Natural killer cell (primary cell): ENCODE data around the gene OLFM2. TPM values are rescaled to one million over a fixed set of nuclear protein-coding genes. Genes with fewer than 3 reads are reported as not detected.

Source experiments
- ATAC-seq, 3 donors: fragments of 150-1000 bp in 2 of 3; fragments of 200-7000 bp in 1 of 3; cut with Tn5 transposase; 1 replicate in 1 of 3; 2 replicates in 2 of 3; pipeline ENCODE4 v1.10.0; 2021; ENCODE audit warnings: mild to moderate bottlenecking in 2 of 3, moderate library complexity in 2 of 3
- DNase-seq, 2 donors: peaks; one replicate each; pipeline versions ENCODE4 v3.0.0 to v3.0.0-alpha.2; 2013 to 2021; ENCODE audit warnings: mixed read lengths in 1 of 2
- H3K27ac ChIP-seq: one replicate; pipeline ENCODE4 v1.5.1; 2013; ENCODE audit warnings: mild to moderate bottlenecking, low read length
- H3K27me3 ChIP-seq: one replicate; pipeline ENCODE4 v1.6.1; 2013; ENCODE audit warnings: low read length; ENCODE audit not compliant: control insufficient read depth, insufficient read depth
- H3K36me3 ChIP-seq: one replicate; pipeline ENCODE4 v1.6.1; 2013; ENCODE audit warnings: low read length; ENCODE audit not compliant: control insufficient read depth, insufficient read depth
- H3K4me1 ChIP-seq: one replicate; pipeline ENCODE4 v1.6.1; 2013; ENCODE audit warnings: low read length; ENCODE audit not compliant: control insufficient read depth, insufficient read depth
- H3K4me3 ChIP-seq: one replicate; pipeline ENCODE4 v1.5.1; 2013; ENCODE audit warnings: low read length
- H3K9me3 ChIP-seq: one replicate; pipeline ENCODE4 v1.6.1; 2013; ENCODE audit warnings: low read length; ENCODE audit not compliant: control insufficient read depth, insufficient read depth
- H3K27ac Mint-ChIP-seq, 2 donors: one replicate each; pipeline ENCODE4 v1.8.0; 2022; ENCODE audit warnings: mild to moderate bottlenecking in 2 of 2, mixed read lengths in 2 of 2, moderate library complexity in 1 of 2
- H3K27me3 Mint-ChIP-seq, 2 donors: one replicate each; pipeline ENCODE4 v1.8.0; 2022; ENCODE audit warnings: low read depth in 2 of 2, mixed read lengths in 2 of 2
- H3K36me3 Mint-ChIP-seq: one replicate; pipeline ENCODE4 v1.8.0; 2022; ENCODE audit warnings: mixed read lengths
- H3K4me1 Mint-ChIP-seq, 2 donors: one replicate each; pipeline ENCODE4 v1.8.0; 2022; ENCODE audit warnings: mixed read lengths in 2 of 2
- H3K4me3 Mint-ChIP-seq: one replicate; pipeline ENCODE4 v1.8.0; 2022; ENCODE audit warnings: mild to moderate bottlenecking, moderate library complexity, mixed read lengths
- H3K9me3 Mint-ChIP-seq, 2 donors: one replicate each; pipeline ENCODE4 v1.8.0; 2022; ENCODE audit warnings: mixed read lengths in 2 of 2
- WGBS: methylation state at CpG from one replicate; pipeline ENCODE4 v1.1.7; 2013; ENCODE audit warnings: missing lambda C conversion rate; ENCODE audit not compliant: insufficient coverage; 5-methylcytosine and 5-hydroxymethylcytosine counted together
- intact Hi-C: fragments of 100-400 bp; cut with micrococcal nuclease; formaldehyde crosslinking; loops from one replicate; pipeline ENCODE4 v1.14.2; 2022
- total RNA-seq, 4 donors: library from RNA; stranded (reverse); fragments of 120-200 nt in 1 of 4; gene quantifications; one replicate each; pipeline versions ENCODE4 v1.2.3 to v1.2.4, GENCODE V29; 2013 to 2022
- TF ChIP-seq, protein P1 (sequence below): fragments of 200-600 bp; IDR thresholded peaks from one replicate; pipeline ENCODE4 v1.8.0; 2022; ENCODE audit warnings: antibody characterized with exemption

Gene OLFM2
- total RNA-seq, 3 donors from 2014 or later (not counting 1 experiment from before 2014, with no cell fraction given), result 1.5 to 3.3 (median 2.0) TPM

DNA sequence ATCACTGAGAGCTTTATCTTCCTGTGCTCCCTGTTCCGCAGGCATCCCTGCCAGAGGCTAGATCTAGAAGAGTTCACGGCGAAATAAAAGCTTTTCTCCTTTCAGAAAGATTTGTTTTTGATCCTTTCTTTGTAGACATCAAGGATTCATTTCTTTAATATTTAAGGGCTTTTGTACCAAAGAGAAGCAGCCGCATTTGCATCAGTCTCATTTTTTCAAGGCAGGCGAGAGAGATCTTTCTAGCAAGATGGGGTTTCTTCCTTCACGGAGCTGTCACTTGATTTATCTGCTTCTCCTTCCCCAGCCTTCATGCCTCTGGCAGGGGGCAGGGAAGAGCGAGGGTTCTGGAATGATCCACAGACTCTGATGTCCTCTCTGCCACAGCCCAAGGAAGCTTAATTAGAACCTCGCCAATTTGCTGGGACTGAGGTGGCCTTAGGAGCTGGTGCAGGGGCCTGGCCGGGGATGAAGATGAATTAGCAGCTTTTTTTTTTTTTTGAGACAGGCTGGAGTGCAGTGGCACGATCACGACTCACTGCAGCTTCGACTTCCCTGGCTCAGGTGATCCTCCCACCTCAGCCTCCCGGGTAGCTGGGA, 61.2 kb downstream of the OLFM2 start:
- Mint-ChIP-seq H3K9me3 (no peaks in the 10 kb centered on the region), H3K27me3 (no peaks in the 10 kb centered on the region), H3K36me3 (no peaks in the 10 kb centered on the region), H3K27ac (no peak overlapping the region), H3K4me1 (no peaks in the 10 kb centered on the region), H3K4me3 (no peak overlapping the region)
- no peaks in the 10 kb centered on the region for H3K4me1 ChIP-seq
- intact Hi-C loops, result no loop called here
- ATAC-seq (no peak), DNase-seq (no peak)
- no peak overlapping the region for H3K4me3 ChIP-seq
- no peaks in the 10 kb centered on the region for H3K9me3 ChIP-seq
- TF ChIP-seq, protein P1, sequence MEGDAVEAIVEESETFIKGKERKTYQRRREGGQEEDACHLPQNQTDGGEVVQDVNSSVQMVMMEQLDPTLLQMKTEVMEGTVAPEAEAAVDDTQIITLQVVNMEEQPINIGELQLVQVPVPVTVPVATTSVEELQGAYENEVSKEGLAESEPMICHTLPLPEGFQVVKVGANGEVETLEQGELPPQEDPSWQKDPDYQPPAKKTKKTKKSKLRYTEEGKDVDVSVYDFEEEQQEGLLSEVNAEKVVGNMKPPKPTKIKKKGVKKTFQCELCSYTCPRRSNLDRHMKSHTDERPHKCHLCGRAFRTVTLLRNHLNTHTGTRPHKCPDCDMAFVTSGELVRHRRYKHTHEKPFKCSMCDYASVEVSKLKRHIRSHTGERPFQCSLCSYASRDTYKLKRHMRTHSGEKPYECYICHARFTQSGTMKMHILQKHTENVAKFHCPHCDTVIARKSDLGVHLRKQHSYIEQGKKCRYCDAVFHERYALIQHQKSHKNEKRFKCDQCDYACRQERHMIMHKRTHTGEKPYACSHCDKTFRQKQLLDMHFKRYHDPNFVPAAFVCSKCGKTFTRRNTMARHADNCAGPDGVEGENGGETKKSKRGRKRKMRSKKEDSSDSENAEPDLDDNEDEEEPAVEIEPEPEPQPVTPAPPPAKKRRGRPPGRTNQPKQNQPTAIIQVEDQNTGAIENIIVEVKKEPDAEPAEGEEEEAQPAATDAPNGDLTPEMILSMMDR, result no peak
- no peak overlapping the region for H3K27ac ChIP-seq
- H3K36me3 ChIP-seq, result no peaks in the 10 kb centered on the region
- H3K27me3 ChIP-seq, result peaks cover 2% of the 10 kb centered on the region
- 72% methylated on average over 13 of the region's 13 CpGs for WGBS

DNA sequence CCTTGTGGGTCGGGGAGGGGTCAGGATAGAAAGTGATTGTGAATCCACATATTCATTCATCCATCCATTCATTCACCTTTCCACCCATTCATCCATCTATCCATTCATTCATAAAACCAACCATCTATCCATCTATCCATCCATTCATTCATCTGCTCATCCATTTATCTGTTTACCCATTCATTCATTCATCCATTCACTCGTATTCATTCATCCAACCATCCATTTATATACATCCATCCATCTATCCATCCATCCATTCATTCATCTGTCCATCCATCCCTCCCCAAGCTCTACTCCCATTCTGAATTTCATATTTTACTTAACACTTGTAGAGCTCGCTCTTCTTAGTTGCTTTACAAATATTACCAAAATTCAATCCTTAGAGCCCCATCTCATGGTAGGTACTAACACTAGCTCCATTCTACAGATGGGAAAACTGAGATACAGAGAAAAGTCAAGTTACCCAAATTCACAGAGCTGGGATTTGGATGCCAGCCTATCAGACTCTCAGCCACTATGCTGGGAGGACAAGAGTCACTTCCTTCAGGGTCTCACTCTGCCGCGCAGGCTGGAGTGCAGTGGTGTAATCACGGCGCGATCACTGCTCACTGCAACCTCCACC, 63.6 kb downstream of the OLFM2 start:
- H3K27ac ChIP-seq, result no peak overlapping the region
- H3K9me3 ChIP-seq, result no peaks in the 10 kb centered on the region
- Mint-ChIP-seq H3K4me1 (no peaks in the 10 kb centered on the region), H3K9me3 (no peaks in the 10 kb centered on the region), H3K4me3 (no peak overlapping the region), H3K27ac (no peak overlapping the region), H3K27me3 (no peaks in the 10 kb centered on the region), H3K36me3 (no peaks in the 10 kb centered on the region)
- H3K27me3 ChIP-seq, result peaks cover 2% of the 10 kb centered on the region
- H3K36me3 ChIP-seq, result no peaks in the 10 kb centered on the region
- DNase-seq (no peak), ATAC-seq (no peak)
- 89% methylated on average over 8 of the region's 8 CpGs for whole genome bisulfite sequencing
- intact Hi-C loops, result no loop called here
- H3K4me1 ChIP-seq, result no peaks in the 10 kb centered on the region
- no peak overlapping the region for H3K4me3 ChIP-seq
- TF ChIP-seq, protein P1, result no peak

DNA sequence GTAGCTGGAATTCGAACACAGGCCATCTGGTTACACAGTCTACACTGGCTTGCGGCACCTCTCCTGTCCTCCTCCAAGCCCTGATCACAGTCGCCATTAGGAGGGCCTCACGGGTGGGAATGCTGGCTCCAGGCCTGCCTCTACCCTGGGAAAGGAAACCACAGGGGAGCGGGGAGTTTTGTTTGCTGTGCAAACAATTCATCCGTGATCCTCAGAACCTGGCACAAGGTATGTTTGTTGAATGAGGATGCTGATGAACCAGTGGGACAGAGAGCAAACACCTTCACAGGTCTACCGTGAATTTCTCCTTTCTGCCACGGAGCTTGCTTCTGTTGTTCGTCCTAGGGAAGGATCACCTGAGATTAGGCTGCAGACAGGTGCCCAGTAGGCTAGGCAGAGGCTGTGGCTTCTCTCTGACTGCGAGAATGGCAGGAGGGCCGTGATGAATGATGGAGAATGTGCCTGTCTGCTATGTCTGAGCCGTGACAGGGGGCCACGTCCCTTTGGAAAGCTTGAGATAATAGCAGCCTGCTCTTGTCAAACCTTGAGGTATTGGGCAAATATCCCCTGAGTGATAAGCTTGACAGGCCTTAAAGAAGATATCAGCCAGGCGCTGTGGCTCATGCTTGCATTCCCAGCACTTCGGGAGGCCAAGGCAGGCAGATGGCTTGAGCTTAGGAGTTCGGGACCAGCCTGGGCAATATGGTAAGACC, 64.5 kb downstream of the OLFM2 start:
- Mint-ChIP-seq H3K27ac (no peak overlapping the region), H3K9me3 (no peaks in the 10 kb centered on the region), H3K4me3 (no peak overlapping the region), H3K4me1 (peaks cover 2% of the 10 kb centered on the region in 2 donors), H3K36me3 (no peaks in the 10 kb centered on the region), H3K27me3 (no peaks in the 10 kb centered on the region)
- intact Hi-C loops, result no loop called here
- Histone ChIP-seq H3K27me3 (peaks cover 2% of the 10 kb centered on the region), H3K4me1 (peaks cover 6% of the 10 kb centered on the region), H3K9me3 (no peaks in the 10 kb centered on the region), H3K4me3 (no peak overlapping the region), H3K36me3 (no peaks in the 10 kb centered on the region), H3K27ac (no peak overlapping the region)
- ATAC-seq, result no peak
- 82% methylated on average over 15 of the region's 16 CpGs for WGBS
- TF ChIP-seq, protein P1, result no peak
- no peak for DNase-seq
